ENCODE data around the gene OSBPL3.

OSBPL3 gene

GRCh38 chr7:25007668-25008067 is 27.7 kb upstream of the OSBPL3 start:
- Histone ChIP-seq H3K4me3 (ENCODE audit: insufficient read depth, low read length, poor library complexity, severe bottlenecking) (no peak overlapping the region), H3K27me3 (ENCODE audit: low read length) (no peaks in the 10 kb centered on the region), H3K27ac (ENCODE audit: low read depth, low read length) (no peak overlapping the region), H3K36me3 (ENCODE audit: low read length) (no peaks in the 10 kb centered on the region), H3K9me3 (ENCODE audit: insufficient read depth, low read length) (no peaks in the 10 kb centered on the region), H2AFZ (ENCODE audit: low read depth, low read length, severe bottlenecking) (no peak overlapping the region), H3F3A (ENCODE audit: insufficient read depth) (no peaks in the 10 kb centered on the region), H3K9ac (ENCODE audit: low read length) (no peak overlapping the region), H4K20me1 (ENCODE audit: low read depth, low read length) (no peaks in the 10 kb centered on the region), H3K4me2 (ENCODE audit: low read depth, low read length, poor library complexity, severe bottlenecking) (no peak overlapping the region), H3K79me2 (ENCODE audit: insufficient read depth, low read length) (no peaks in the 10 kb centered on the region), H3K9me2 (replicated peaks; ENCODE audit: insufficient read depth, low read length) (no peaks in the 10 kb centered on the region)
- TF ChIP-seq EZH2phosphoT487 (conservative IDR thresholded peaks at IDR 0.05; ENCODE audit: low read length), result no peak
- TF ChIP-seq, protein P1, sequence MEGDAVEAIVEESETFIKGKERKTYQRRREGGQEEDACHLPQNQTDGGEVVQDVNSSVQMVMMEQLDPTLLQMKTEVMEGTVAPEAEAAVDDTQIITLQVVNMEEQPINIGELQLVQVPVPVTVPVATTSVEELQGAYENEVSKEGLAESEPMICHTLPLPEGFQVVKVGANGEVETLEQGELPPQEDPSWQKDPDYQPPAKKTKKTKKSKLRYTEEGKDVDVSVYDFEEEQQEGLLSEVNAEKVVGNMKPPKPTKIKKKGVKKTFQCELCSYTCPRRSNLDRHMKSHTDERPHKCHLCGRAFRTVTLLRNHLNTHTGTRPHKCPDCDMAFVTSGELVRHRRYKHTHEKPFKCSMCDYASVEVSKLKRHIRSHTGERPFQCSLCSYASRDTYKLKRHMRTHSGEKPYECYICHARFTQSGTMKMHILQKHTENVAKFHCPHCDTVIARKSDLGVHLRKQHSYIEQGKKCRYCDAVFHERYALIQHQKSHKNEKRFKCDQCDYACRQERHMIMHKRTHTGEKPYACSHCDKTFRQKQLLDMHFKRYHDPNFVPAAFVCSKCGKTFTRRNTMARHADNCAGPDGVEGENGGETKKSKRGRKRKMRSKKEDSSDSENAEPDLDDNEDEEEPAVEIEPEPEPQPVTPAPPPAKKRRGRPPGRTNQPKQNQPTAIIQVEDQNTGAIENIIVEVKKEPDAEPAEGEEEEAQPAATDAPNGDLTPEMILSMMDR (IDR thresholded peaks at IDR 0.05; ENCODE audit: insufficient read depth, low read length, poor library complexity, severe bottlenecking), result no peak

GRCh38 chr7:25006276-25006675 is 26.3 kb upstream of the OSBPL3 start:
- Histone ChIP-seq H3K79me2 (ENCODE audit: insufficient read depth, low read length) (no peaks in the 10 kb centered on the region), H3K4me2 (ENCODE audit: low read depth, low read length, poor library complexity, severe bottlenecking) (no peak overlapping the region), H3K36me3 (ENCODE audit: low read length) (no peaks in the 10 kb centered on the region), H3K27ac (ENCODE audit: low read depth, low read length) (no peak overlapping the region), H2AFZ (ENCODE audit: low read depth, low read length, severe bottlenecking) (no peak overlapping the region), H3K27me3 (ENCODE audit: low read length) (no peaks in the 10 kb centered on the region), H4K20me1 (ENCODE audit: low read depth, low read length) (no peaks in the 10 kb centered on the region), H3K9ac (ENCODE audit: low read length) (no peak overlapping the region), H3F3A (ENCODE audit: insufficient read depth) (no peaks in the 10 kb centered on the region), H3K9me3 (ENCODE audit: insufficient read depth, low read length) (peaks cover 4% of the 10 kb centered on the region; the same call in 1 of the 2 replicates), H3K9me2 (replicated peaks; ENCODE audit: insufficient read depth, low read length) (no peaks in the 10 kb centered on the region), H3K4me3 (ENCODE audit: insufficient read depth, low read length, poor library complexity, severe bottlenecking) (no peak overlapping the region)
- TF ChIP-seq, protein P1 (IDR thresholded peaks at IDR 0.05; ENCODE audit: insufficient read depth, low read length, poor library complexity, severe bottlenecking), result no peak
- TF ChIP-seq EZH2phosphoT487 (conservative IDR thresholded peaks at IDR 0.05; ENCODE audit: low read length), result no peak

DNA sequence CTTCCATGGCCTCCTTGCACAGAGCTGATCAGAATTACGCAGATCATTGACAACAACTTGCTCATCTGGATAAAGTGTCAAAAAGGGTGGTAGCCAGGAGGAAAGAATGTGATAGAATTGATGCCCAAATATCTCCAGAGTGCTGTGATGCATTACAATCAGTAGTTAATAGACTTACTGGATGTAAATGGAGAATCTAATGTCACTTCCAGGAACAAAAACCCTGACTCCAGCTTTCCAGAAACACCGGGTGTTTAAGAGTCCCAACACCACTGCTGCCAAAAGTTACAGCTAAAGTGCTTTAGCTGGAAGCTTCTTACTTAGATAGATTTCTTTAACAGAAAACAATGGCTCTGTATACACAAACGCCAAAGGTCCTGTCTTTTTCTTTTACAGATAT is 25.7 kb upstream of the OSBPL3 start:
- TF ChIP-seq, protein P1 (IDR thresholded peaks at IDR 0.05; ENCODE audit: insufficient read depth, low read length, poor library complexity, severe bottlenecking), result no peak
- no peak for TF ChIP-seq EZH2phosphoT487 (conservative IDR thresholded peaks at IDR 0.05; ENCODE audit: low read length)
- Histone ChIP-seq H3K4me3 (ENCODE audit: insufficient read depth, low read length, poor library complexity, severe bottlenecking) (no peak overlapping the region), H3K9me3 (ENCODE audit: insufficient read depth, low read length) (peaks cover 4% of the 10 kb centered on the region; the same call in 1 of the 2 replicates), H3K79me2 (ENCODE audit: insufficient read depth, low read length) (no peaks in the 10 kb centered on the region), H2AFZ (ENCODE audit: low read depth, low read length, severe bottlenecking) (no peak overlapping the region), H3F3A (ENCODE audit: insufficient read depth) (no peaks in the 10 kb centered on the region), H4K20me1 (ENCODE audit: low read depth, low read length) (no peaks in the 10 kb centered on the region), H3K9ac (ENCODE audit: low read length) (no peak overlapping the region), H3K9me2 (replicated peaks; ENCODE audit: insufficient read depth, low read length) (no peaks in the 10 kb centered on the region), H3K27me3 (ENCODE audit: low read length) (no peaks in the 10 kb centered on the region), H3K4me2 (ENCODE audit: low read depth, low read length, poor library complexity, severe bottlenecking) (no peak overlapping the region), H3K27ac (ENCODE audit: low read depth, low read length) (no peak overlapping the region), H3K36me3 (ENCODE audit: low read length) (no peaks in the 10 kb centered on the region)
